GM12892 (cell line): ENCODE measurements around the gene CRHBP.
"Not testable (repeated sequence)": the region's sequence is repeated elsewhere in the genome, so short reads cannot be mapped to it uniquely, and the experiment has no call there.

ENCODE experiments used
- POLR2A ChIP-seq: IDR thresholded peaks from 2 replicates; pipeline ENCODE4 v1.6.1; 2011; ENCODE audit warnings: low read depth, low read length, control low read depth
- POLR2AphosphoS5 ChIP-seq: IDR thresholded peaks from 2 replicates; pipeline ENCODE4 v1.6.1; 2011; ENCODE audit warnings: low read depth, low read length, control low read depth

DNA sequence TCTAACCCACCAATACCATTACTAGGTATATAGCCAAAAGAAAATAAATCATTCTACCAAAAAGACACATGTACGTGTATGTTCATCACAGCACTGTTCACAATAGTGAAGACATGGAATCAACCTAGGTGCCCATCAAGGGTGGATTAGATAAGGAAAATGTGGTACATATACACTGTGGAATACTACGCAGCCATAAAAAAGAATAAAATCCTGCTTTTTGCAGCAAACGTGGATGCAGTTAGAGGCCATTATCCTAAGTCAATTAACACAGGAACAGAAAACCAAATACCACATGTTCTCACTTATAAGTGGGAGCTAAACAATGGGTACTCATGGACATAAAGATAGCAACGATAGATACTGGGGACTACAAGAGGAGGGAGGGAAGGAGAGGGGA, 45.4 kb downstream of the CRHBP start:
- not testable (repeated sequence) for TF ChIP-seq POLR2A, POLR2AphosphoS5
